Smooth muscle cell (in vitro differentiated cells): ENCODE data around the gene DISP3. TPM values are rescaled to one million over a fixed set of nuclear protein-coding genes. Genes with fewer than 3 reads are reported as not detected.

Experiments
- DNase-seq: peaks from one replicate; lab custom pipeline; 2025; ENCODE audit not compliant: unreplicated experiment; lab: John Stamatoyannopoulos, UW
- H2AFZ ChIP-seq: fragments of 200-600 bp; sonication (generic); 2 replicates; pipeline ENCODE4 v1.6.0; 2016; ENCODE audit warnings: antibody characterized with exemption, low read depth, mild to moderate bottlenecking
- H3F3A ChIP-seq: fragments of 200-600 bp; sonication (generic); 2 replicates; pipeline ENCODE4 v1.6.0; 2017; ENCODE audit warnings: antibody characterized with exemption, low read depth
- H3K27ac ChIP-seq: fragments of 200-600 bp; sonication (generic); 2 replicates; pipeline ENCODE4 v1.5.1; 2016; ENCODE audit warnings: low read depth, mild to moderate bottlenecking
- H3K27me3 ChIP-seq: fragments of 200-600 bp; sonication (generic); 2 replicates; pipeline ENCODE4 v1.6.1; 2016; ENCODE audit warnings: low read depth, mild to moderate bottlenecking
- H3K36me3 ChIP-seq: fragments of 200-600 bp; sonication (generic); 2 replicates; pipeline ENCODE4 v1.5.1; 2016; ENCODE audit warnings: low read depth
- H3K4me1 ChIP-seq: fragments of 200-600 bp; sonication (generic); 2 replicates; pipeline ENCODE4 v1.5.1; 2016; ENCODE audit warnings: low read depth
- H3K4me2 ChIP-seq: fragments of 200-600 bp; sonication (generic); 2 replicates; pipeline ENCODE4 v1.6.0; 2016; ENCODE audit warnings: mild to moderate bottlenecking
- H3K4me3 ChIP-seq: fragments of 200-600 bp; sonication (generic); 2 replicates; pipeline ENCODE4 v1.5.1; 2016; ENCODE audit warnings: mild to moderate bottlenecking
- H3K79me2 ChIP-seq: fragments of 200-600 bp; sonication (generic); 2 replicates; pipeline ENCODE4 v1.6.0; 2016; ENCODE audit warnings: low read depth, mild to moderate bottlenecking
- H3K9ac ChIP-seq: fragments of 200-600 bp; sonication (generic); 2 replicates; pipeline ENCODE4 v1.6.0; 2016; ENCODE audit warnings: low read depth
- H3K9me3 ChIP-seq: fragments of 200-600 bp; sonication (generic); replicated peaks from 2 replicates; pipeline ENCODE4 v1.5.1; 2016; ENCODE audit warnings: low read depth
- H4K20me1 ChIP-seq: fragments of 200-600 bp; sonication (generic); 2 replicates; pipeline ENCODE4 v1.6.0; 2016; ENCODE audit warnings: low read depth
- CTCF ChIP-seq: fragments of 200-600 bp; sonication (generic); IDR thresholded peaks from 2 replicates; pipeline ENCODE4 v1.5.1; 2017; ENCODE audit warnings: borderline replicate concordance, mild to moderate bottlenecking, antibody characterized with exemption; ENCODE audit not compliant: insufficient read depth, poor library complexity, severe bottlenecking
- WGBS: methylation state at CpG from one replicate; pipeline ENCODE4 v1.1.7; 2016; ENCODE audit warnings: low lambda C conversion rate; 5-methylcytosine and 5-hydroxymethylcytosine counted together
- polyA plus RNA-seq: library from polyadenylated mRNA; unstranded; fragments of >200 nt; fragmentation: Nextera tagmentation; extraction: Ambion mirVana; gene quantifications from 2 replicates; pipeline ENCODE4 v1.2.1, GENCODE V29; 2016
- total RNA-seq: library from RNA; depleted of rRNA; stranded (reverse); fragments of >200 nt; gene quantifications from 2 replicates; pipeline ENCODE4 v1.2.3, GENCODE V29; 2014

Gene DISP3
- total and polyA plus RNA-seq, 2 experiments from 2014 or later: 0.17 TPM; not detected in 1

- H3F3A ChIP-seq: no peaks in the 10 kb centered on the region
- H3K9me3 ChIP-seq: no peaks in the 10 kb centered on the region
- no peak overlapping the region for H3K4me3 ChIP-seq
- WGBS: 71% methylated on average over 10 of the region's 10 CpGs
- no peak overlapping the region for H3K4me2 ChIP-seq
- DNase-seq: no peak
- no peak overlapping the region for H2AFZ ChIP-seq
- TF ChIP-seq CTCF: no peak
- peaks cover 8% of the 10 kb centered on the region for H3K4me1 ChIP-seq
- H3K9ac ChIP-seq: no peak overlapping the region
- H4K20me1 ChIP-seq: no peaks in the 10 kb centered on the region
- peaks cover 4% of the 10 kb centered on the region for H3K27me3 ChIP-seq
- no peaks in the 10 kb centered on the region for H3K36me3 ChIP-seq
- H3K27ac ChIP-seq: no peak overlapping the region
- no peaks in the 10 kb centered on the region for H3K79me2 ChIP-seq
Measured at GRCh38 chr1:11487196-11487751, 8.3 kb downstream of the DISP3 start.

GRCh38 chr1:11488201-11488770 lies 9.3 kb downstream of the DISP3 start:
- Histone ChIP-seq H3K4me1 (peaks cover 8% of the 10 kb centered on the region), H3K79me2 (no peaks in the 10 kb centered on the region), H3K9ac (no peak overlapping the region), H4K20me1 (no peaks in the 10 kb centered on the region), H3F3A (no peaks in the 10 kb centered on the region), H3K27me3 (peaks cover 4% of the 10 kb centered on the region), H3K4me2 (no peak overlapping the region), H3K4me3 (no peak overlapping the region), H3K27ac (no peak overlapping the region), H3K36me3 (no peaks in the 10 kb centered on the region), H2AFZ (no peak overlapping the region), H3K9me3 (no peaks in the 10 kb centered on the region)
- WGBS: 91% methylated on average over 9 of the region's 9 CpGs
- TF ChIP-seq CTCF: no peak
- no peak for DNase-seq

GRCh38 chr1:11488966-11489625 lies 10.1 kb downstream of the DISP3 start:
- Histone ChIP-seq H3K4me1 (peaks cover 8% of the 10 kb centered on the region), H3K9me3 (no peaks in the 10 kb centered on the region), H3K9ac (no peak overlapping the region), H3K27ac (no peak overlapping the region), H3K27me3 (peaks cover 4% of the 10 kb centered on the region), H3F3A (no peaks in the 10 kb centered on the region), H4K20me1 (no peaks in the 10 kb centered on the region), H3K4me2 (no peak overlapping the region), H3K4me3 (no peak overlapping the region), H3K36me3 (no peaks in the 10 kb centered on the region), H2AFZ (no peak overlapping the region), H3K79me2 (no peaks in the 10 kb centered on the region)
- WGBS: 67% methylated on average over 11 of the region's 11 CpGs
- no peak for TF ChIP-seq CTCF
- DNase-seq: no peak

GRCh38 chr1:11492235-11492634 lies 13.3 kb downstream of the DISP3 start:
- Histone ChIP-seq H3K36me3 (no peaks in the 10 kb centered on the region), H3K79me2 (no peaks in the 10 kb centered on the region), H3K4me3 (no peak overlapping the region), H2AFZ (no peak overlapping the region), H3F3A (no peaks in the 10 kb centered on the region), H4K20me1 (no peaks in the 10 kb centered on the region), H3K9ac (no peak overlapping the region), H3K4me2 (no peak overlapping the region), H3K27ac (no peak overlapping the region), H3K9me3 (no peaks in the 10 kb centered on the region), H3K4me1 (peaks cover 4% of the 10 kb centered on the region), H3K27me3 (no peaks in the 10 kb centered on the region)
- no peak for DNase-seq
- no peak for TF ChIP-seq CTCF
- 76% methylated on average over 7 of the region's 7 CpGs for WGBS
